Endothelial cell of umbilical vein (primary cell): ENCODE data around the gene CCDC85B. TPM values are rescaled to one million over a fixed set of nuclear protein-coding genes. Genes with fewer than 3 reads are reported as not detected.

Experiments used
- BruUV-seq: library from RNA; stranded (reverse); fragments of 400-500 nt; replicated peaks from 2 replicates; lab custom pipeline; 2021; lab: Mats Ljungman, UMichigan
- CTCF ChIA-PET: fragments of 300-600, 350-600 bp; sonication (Branson Sonifier 250); formaldehyde crosslinking; loops from one replicate; lab custom pipeline; 2021; ENCODE audit warnings: antibody characterized with exemption, inconsistent platforms; lab: Charles Lee
- POLR2A ChIA-PET: fragments of 300-600, 350-600 bp; sonication (Branson Sonifier 250); formaldehyde crosslinking; loops from one replicate; lab custom pipeline; 2021; ENCODE audit warnings: antibody characterized with exemption, inconsistent platforms; lab: Charles Lee
- DNase-seq: peaks from one replicate; pipeline ENCODE4 v3.0.0-alpha.2; 2011; ENCODE audit warnings: low read depth, low spot score
- FAIRE-seq: peaks from 2 replicates; lab custom pipeline; 2011; peaks lifted over from hg19 to GRCh38; lab: Jason Lieb, UNC
- H2AFZ ChIP-seq: 2 replicates; pipeline ENCODE4 v1.6.0; 2012; ENCODE audit warnings: low read depth, low read length, control low read depth, inconsistent platforms
- H3K27ac ChIP-seq: 2 replicates; pipeline ENCODE4 v1.5.1; 2011; ENCODE audit warnings: low read depth, mild to moderate bottlenecking, control low read depth, low read length, moderate library complexity; ENCODE audit not compliant: insufficient read depth
- H3K27me3 ChIP-seq, 2 experiments: 2 replicates each; pipeline versions ENCODE4 v1.6.0 to v1.6.1; 2011; ENCODE audit warnings: low read length in 2 of 2, mixed read lengths in 1 of 2; ENCODE audit not compliant: control insufficient read depth in 2 of 2, insufficient read depth in 2 of 2
- H3K36me3 ChIP-seq, 2 experiments: 2 replicates in 1 of 2; 3 replicates in 1 of 2; pipeline ENCODE4 v1.5.1; 2011; ENCODE audit warnings: low read length in 2 of 2, mild to moderate bottlenecking in 1 of 2, moderate library complexity in 1 of 2; ENCODE audit not compliant: control insufficient read depth in 2 of 2, insufficient read depth in 2 of 2; ENCODE audit errors: extremely low read depth in 1 of 2
- H3K4me1 ChIP-seq: 3 replicates; pipeline ENCODE4 v1.5.1; 2011; ENCODE audit warnings: mild to moderate bottlenecking, low read length; ENCODE audit not compliant: control insufficient read depth, insufficient read depth; ENCODE audit errors: extremely low read depth
- H3K4me2 ChIP-seq: 2 replicates; pipeline ENCODE4 v1.6.1; 2011; ENCODE audit warnings: low read length, control low read depth, mixed read lengths; ENCODE audit not compliant: insufficient read depth
- H3K4me3 ChIP-seq, 3 experiments: fragments of 200-600 bp in 1 of 3; sonication (generic), shearing (Covaris generic) in 1 of 3; replicated peaks in 1 of 3; 2 replicates each; pipeline ENCODE4 v1.5.1; 2011 to 2016; ENCODE audit warnings: control low read depth in 3 of 3, low read length in 3 of 3, mild to moderate bottlenecking in 2 of 3, inconsistent platforms in 1 of 3, low read depth in 1 of 3, moderate library complexity in 1 of 3; ENCODE audit not compliant: insufficient read depth in 1 of 3
- H3K79me2 ChIP-seq: 2 replicates; pipeline ENCODE4 v1.6.0; 2012; ENCODE audit warnings: low read length, inconsistent platforms; ENCODE audit not compliant: control insufficient read depth, insufficient read depth
- H3K9ac ChIP-seq: replicated peaks from 2 replicates; pipeline ENCODE3; 2011; ENCODE audit warnings: low read length, control low read depth; ENCODE audit not compliant: insufficient read depth; ENCODE audit errors: extremely low read depth
- H3K9me1 ChIP-seq: replicated peaks from 3 replicates; pipeline ENCODE4 v1.6.0; 2011; ENCODE audit warnings: mild to moderate bottlenecking, low read length; ENCODE audit not compliant: control insufficient read depth, insufficient read depth; ENCODE audit errors: extremely low read depth
- H3K9me3 ChIP-seq: replicated peaks from 2 replicates; pipeline ENCODE4 v1.5.1; 2012; ENCODE audit warnings: low read length, inconsistent platforms; ENCODE audit not compliant: control insufficient read depth, insufficient read depth
- H4K20me1 ChIP-seq: replicated peaks from 2 replicates; pipeline ENCODE3; 2011; ENCODE audit warnings: mild to moderate bottlenecking, low read length; ENCODE audit not compliant: control insufficient read depth, insufficient read depth; ENCODE audit errors: extremely low read depth
- EZH2 ChIP-seq: IDR thresholded peaks from 2 replicates; pipeline ENCODE4 v1.6.1; 2012; ENCODE audit warnings: borderline replicate concordance, low read depth, mild to moderate bottlenecking, moderate library complexity, low read length, inconsistent platforms; ENCODE audit not compliant: severe bottlenecking
- FOS ChIP-seq: IDR thresholded peaks from 2 replicates; pipeline ENCODE4 v1.6.1; 2011; ENCODE audit warnings: mild to moderate bottlenecking, low read length, moderate library complexity, borderline replicate concordance; ENCODE audit not compliant: insufficient read depth
- POLR2AphosphoS5 ChIP-seq: IDR thresholded peaks from 2 replicates; pipeline ENCODE4 v1.6.1; 2012; ENCODE audit warnings: low read depth, mild to moderate bottlenecking, control low read depth, low read length, moderate library complexity; ENCODE audit not compliant: insufficient read depth
- dilution Hi-C: fragments of 300-500 bp; cut with MboI; formaldehyde crosslinking; loops from one replicate; pipeline ENCODE4 v1.15.0; 2019; ENCODE audit warnings: low sequenced_read_pairs; ENCODE audit not compliant: extremely low pct_ligation_motif_present
- intact Hi-C: fragments of 100-400 bp; cut with micrococcal nuclease; formaldehyde crosslinking; loops from one replicate; pipeline ENCODE4 v1.10.0; 2022
- polyA plus RNA-seq, 4 experiments: library from polyadenylated mRNA; depleted of rRNA in 3 of 4; stranded (reverse) in 3 of 4; unstranded in 1 of 4; fragments of >200 nt; gene quantifications; 2 replicates each; pipeline versions ENCODE4 v1.2.1 to v1.2.3, GENCODE V29; 2011 to 2012; ENCODE audit warnings: missing spikeins in 1 of 4
- total RNA-seq: library from RNA; stranded (reverse); gene quantifications from 2 replicates; pipeline ENCODE4 v1.2.3, GENCODE V29; 2021
- TF ChIP-seq, protein P1 (sequence below): IDR thresholded peaks from 2 replicates; pipeline ENCODE4 v1.6.1; 2011; ENCODE audit not compliant: insufficient read depth, insufficient read length
- TF ChIP-seq, protein P2 (sequence below), 2 donors: IDR thresholded peaks; 1 replicate in 1 of 2; 2 replicates in 1 of 2; pipeline ENCODE4 v1.5.1; 2011; ENCODE audit warnings: low read length in 2 of 2, mild to moderate bottlenecking in 2 of 2, moderate library complexity in 2 of 2, control low read depth in 1 of 2, inconsistent platforms in 1 of 2, low read depth in 1 of 2; ENCODE audit not compliant: insufficient read depth in 1 of 2; ENCODE audit errors: extremely low read depth in 1 of 2

CCDC85B gene
- total and polyA plus RNA-seq, 2 donors (not counting 3 experiments of a cell fraction or from before 2014, with no cell fraction given) = 105 to 107 TPM

DNA sequence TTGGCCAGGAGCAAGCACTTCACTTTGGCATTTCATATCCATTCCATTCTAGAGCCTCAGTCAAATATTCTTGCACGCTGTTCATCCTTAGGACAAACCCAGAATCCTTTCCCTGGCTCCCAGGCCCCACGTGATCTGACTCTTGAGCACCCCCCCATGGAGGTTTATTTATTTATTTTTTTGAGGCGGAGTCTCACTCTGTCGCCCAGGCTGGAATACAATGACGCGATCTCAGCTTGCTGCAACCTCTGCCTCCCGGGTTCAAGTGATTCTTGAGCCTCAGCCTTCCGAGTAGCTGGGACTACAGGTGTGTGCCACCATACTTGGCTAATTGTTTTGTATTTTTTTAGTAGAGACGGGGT, 42.1 kb downstream of the CCDC85B start:
- no peak for DNase-seq
- Histone ChIP-seq H3K4me1 (no peaks in the 10 kb centered on the region), H3K27ac (no peak overlapping the region), H3K27me3 (peaks cover 0 to 2% of the 10 kb centered on the region in 2 experiments), H3K9me1 (no peaks in the 10 kb centered on the region), H3K36me3 (no peaks in the 10 kb centered on the region), H3K79me2 (no peaks in the 10 kb centered on the region), H3K9ac (no peak overlapping the region), H4K20me1 (no peaks in the 10 kb centered on the region), H3K4me2 (no peak overlapping the region), H3K9me3 (no peaks in the 10 kb centered on the region), H2AFZ (no peak overlapping the region), H3K4me3 (no peak overlapping the region)
- peak; percentile 67 for FAIRE-seq
- ChIA-PET POLR2A (no interaction called here), CTCF (interaction anchor here (0.9 to 2.8 kb wide), 7 partner anchors 9 to 48 kb away, joined by 3 to 13 read pairs (median 3); partner anchors contain the start of gene FIBP)
- dilution Hi-C loops (no loop called here), intact Hi-C loops (loop anchor here (5.0 kb wide), 1 partner anchor 45 kb away; the partner anchor contains the start of gene FIBP)
- no peak for TF ChIP-seq EZH2
- TF ChIP-seq, protein P1, sequence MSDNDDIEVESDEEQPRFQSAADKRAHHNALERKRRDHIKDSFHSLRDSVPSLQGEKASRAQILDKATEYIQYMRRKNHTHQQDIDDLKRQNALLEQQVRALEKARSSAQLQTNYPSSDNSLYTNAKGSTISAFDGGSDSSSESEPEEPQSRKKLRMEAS = peak; percentile 32
- BruUV-seq = no TSS peak

DNA sequence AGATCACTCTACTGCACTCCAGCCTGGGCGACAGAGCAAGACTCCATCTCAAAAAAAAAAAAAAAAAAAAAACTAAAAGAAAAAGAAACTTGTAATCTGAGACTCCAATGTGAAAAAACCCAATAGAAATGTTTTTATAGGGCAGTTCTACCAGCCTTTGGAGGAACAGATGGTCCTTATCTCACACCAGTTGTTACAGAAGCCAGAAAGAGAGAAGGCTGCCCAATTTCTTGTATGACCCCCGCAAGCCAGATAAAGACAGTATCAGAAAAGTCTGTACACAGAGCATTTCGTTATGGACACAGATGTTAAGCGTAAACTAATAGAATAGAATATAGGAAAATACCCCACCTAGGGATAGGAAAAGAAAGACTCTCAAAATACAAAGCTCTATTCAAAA, 43.5 kb downstream of the CCDC85B start:
- no peaks in the 10 kb centered on the region for H4K20me1 ChIP-seq
- no peaks in the 10 kb centered on the region for H3K79me2 ChIP-seq
- no TSS peak for BruUV-seq
- dilution Hi-C loops (no loop called here), intact Hi-C loops (loop anchor here (5.0 kb wide), 1 partner anchor 47 kb away; the partner anchor contains the start of gene FIBP)
- DNase-seq (no peak), FAIRE-seq (no peak)
- H3K4me3 ChIP-seq = no peak overlapping the region
- H3K4me1 ChIP-seq = no peaks in the 10 kb centered on the region
- no peaks in the 10 kb centered on the region for H3K36me3 ChIP-seq
- H3K27ac ChIP-seq = no peak overlapping the region
- no peak for TF ChIP-seq POLR2AphosphoS5
- TF ChIP-seq EZH2 = no peak
- no peak for TF ChIP-seq FOS
- TF ChIP-seq, protein P2, sequence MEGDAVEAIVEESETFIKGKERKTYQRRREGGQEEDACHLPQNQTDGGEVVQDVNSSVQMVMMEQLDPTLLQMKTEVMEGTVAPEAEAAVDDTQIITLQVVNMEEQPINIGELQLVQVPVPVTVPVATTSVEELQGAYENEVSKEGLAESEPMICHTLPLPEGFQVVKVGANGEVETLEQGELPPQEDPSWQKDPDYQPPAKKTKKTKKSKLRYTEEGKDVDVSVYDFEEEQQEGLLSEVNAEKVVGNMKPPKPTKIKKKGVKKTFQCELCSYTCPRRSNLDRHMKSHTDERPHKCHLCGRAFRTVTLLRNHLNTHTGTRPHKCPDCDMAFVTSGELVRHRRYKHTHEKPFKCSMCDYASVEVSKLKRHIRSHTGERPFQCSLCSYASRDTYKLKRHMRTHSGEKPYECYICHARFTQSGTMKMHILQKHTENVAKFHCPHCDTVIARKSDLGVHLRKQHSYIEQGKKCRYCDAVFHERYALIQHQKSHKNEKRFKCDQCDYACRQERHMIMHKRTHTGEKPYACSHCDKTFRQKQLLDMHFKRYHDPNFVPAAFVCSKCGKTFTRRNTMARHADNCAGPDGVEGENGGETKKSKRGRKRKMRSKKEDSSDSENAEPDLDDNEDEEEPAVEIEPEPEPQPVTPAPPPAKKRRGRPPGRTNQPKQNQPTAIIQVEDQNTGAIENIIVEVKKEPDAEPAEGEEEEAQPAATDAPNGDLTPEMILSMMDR (IDR thresholded peaks at IDR 0.05; ENCODE audit: extremely low read depth in 1 of 2, insufficient read depth in 1 of 2, low read depth in 1 of 2, low read length in 2 of 2) = no peak
- TF ChIP-seq, protein P1 = no peak
- H3K9ac ChIP-seq = no peak overlapping the region
- POLR2A ChIA-PET = no interaction called here
- H3K9me1 ChIP-seq = no peaks in the 10 kb centered on the region
- H3K9me3 ChIP-seq = no peaks in the 10 kb centered on the region
- H3K27me3 ChIP-seq = peaks cover 0 to 3% of the 10 kb centered on the region in 2 experiments
- no peak overlapping the region for H2AFZ ChIP-seq
- CTCF ChIA-PET = interaction anchor here (2.5 kb wide), 1 partner anchor 11 kb away, joined by 7 read pairs; no protein-coding TSS in a partner anchor
- H3K4me2 ChIP-seq = no peak overlapping the region
